ENCODE results near the gene AGAP1. TPM values are rescaled to one million over a fixed set of nuclear protein-coding genes. Genes with fewer than 3 reads are reported as not detected.

Gene AGAP1
- total and polyA plus RNA-seq, 2 donors (not counting 3 experiments of a cell fraction or from before 2014, with no cell fraction given), result 10.2 to 20.9 TPM

DNA sequence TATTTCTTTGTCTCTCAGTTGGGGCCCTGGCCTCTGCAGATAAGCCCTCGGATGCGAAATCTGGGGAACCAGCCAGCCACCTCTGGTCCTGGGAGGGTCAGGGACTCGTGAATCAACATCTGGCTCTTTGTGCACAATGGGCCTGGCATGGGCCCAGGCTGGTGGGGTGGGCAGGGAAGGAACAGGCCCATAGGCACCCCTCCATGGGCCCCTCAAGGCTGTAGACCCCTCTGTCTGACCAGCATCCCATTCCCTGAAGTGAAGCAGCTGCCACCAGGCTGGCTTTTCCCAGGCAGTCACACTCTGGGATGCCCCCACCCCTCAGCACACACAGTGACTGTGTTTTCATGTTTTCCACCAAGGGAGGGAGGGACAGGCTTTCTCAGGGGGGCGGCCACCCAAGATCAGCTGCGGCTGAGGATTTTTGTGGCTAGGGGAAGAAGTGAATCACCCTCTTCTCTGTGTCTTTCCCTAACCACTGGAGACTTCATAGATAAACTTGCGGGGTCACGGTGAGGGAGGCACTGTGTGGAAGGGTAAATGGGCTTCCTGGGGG lies 166.0 kb downstream of the AGAP1 start:
- Histone ChIP-seq H3K36me3 (ENCODE audit: control insufficient read depth in 2 of 2, extremely low read depth in 1 of 2, insufficient read depth in 2 of 2, low read length in 2 of 2) (no peaks in the 10 kb centered on the region), H3K27me3 (ENCODE audit: control insufficient read depth in 2 of 2, insufficient read depth in 2 of 2, low read length in 2 of 2) (peaks cover 2 to 8% of the 10 kb centered on the region in 2 experiments), H3K27ac (ENCODE audit: insufficient read depth, low read depth, low read length) (no peak overlapping the region), H3K79me2 (ENCODE audit: control insufficient read depth, insufficient read depth, low read length) (no peaks in the 10 kb centered on the region), H2AFZ (ENCODE audit: low read depth, low read length) (no peak overlapping the region), H4K20me1 (replicated peaks; ENCODE audit: control insufficient read depth, extremely low read depth, insufficient read depth, low read length) (peaks cover 3% of the 10 kb centered on the region), H3K9me3 (replicated peaks; ENCODE audit: control insufficient read depth, insufficient read depth, low read length) (no peaks in the 10 kb centered on the region), H3K4me1 (ENCODE audit: control insufficient read depth, extremely low read depth, insufficient read depth, low read length) (no peaks in the 10 kb centered on the region), H3K4me3 (replicated peaks in 1 of 3; ENCODE audit: insufficient read depth in 1 of 3, low read depth in 1 of 3, low read length in 3 of 3) (no peak overlapping the region), H3K4me2 (ENCODE audit: insufficient read depth, low read length) (no peak overlapping the region), H3K9ac (replicated peaks; ENCODE audit: extremely low read depth, insufficient read depth, low read length) (no peak overlapping the region), H3K9me1 (replicated peaks; ENCODE audit: control insufficient read depth, extremely low read depth, insufficient read depth, low read length) (peaks cover 2% of the 10 kb centered on the region)
- ChIA-PET POLR2A (no interaction called here), CTCF (no interaction called here)
- no peak for FAIRE-seq
- dilution Hi-C loops (cut with MboI; ENCODE audit: extremely low pct_ligation_motif_present, low sequenced_read_pairs), result no loop called here
- BruUV-seq (replicated peaks), result no TSS peak
- DNase-seq (ENCODE audit: low read depth, low spot score), result no peak
- intact Hi-C loops (cut with micrococcal nuclease), result no loop called here
- TF ChIP-seq POLR2A (IDR thresholded peaks at IDR 0.05; ENCODE audit: low read depth, low read length) (no peak), EZH2 (IDR thresholded peaks at IDR 0.05; ENCODE audit: borderline replicate concordance, low read depth, low read length, severe bottlenecking) (no peak), MYC (IDR thresholded peaks at IDR 0.05; ENCODE audit: low read depth, low read length) (no peak), FOS (IDR thresholded peaks at IDR 0.05; ENCODE audit: borderline replicate concordance, insufficient read depth, low read length) (no peak), JUN (IDR thresholded peaks at IDR 0.05; ENCODE audit: borderline replicate concordance, insufficient read depth, insufficient read length, low read depth) (no peak)
- TF ChIP-seq, protein P1, sequence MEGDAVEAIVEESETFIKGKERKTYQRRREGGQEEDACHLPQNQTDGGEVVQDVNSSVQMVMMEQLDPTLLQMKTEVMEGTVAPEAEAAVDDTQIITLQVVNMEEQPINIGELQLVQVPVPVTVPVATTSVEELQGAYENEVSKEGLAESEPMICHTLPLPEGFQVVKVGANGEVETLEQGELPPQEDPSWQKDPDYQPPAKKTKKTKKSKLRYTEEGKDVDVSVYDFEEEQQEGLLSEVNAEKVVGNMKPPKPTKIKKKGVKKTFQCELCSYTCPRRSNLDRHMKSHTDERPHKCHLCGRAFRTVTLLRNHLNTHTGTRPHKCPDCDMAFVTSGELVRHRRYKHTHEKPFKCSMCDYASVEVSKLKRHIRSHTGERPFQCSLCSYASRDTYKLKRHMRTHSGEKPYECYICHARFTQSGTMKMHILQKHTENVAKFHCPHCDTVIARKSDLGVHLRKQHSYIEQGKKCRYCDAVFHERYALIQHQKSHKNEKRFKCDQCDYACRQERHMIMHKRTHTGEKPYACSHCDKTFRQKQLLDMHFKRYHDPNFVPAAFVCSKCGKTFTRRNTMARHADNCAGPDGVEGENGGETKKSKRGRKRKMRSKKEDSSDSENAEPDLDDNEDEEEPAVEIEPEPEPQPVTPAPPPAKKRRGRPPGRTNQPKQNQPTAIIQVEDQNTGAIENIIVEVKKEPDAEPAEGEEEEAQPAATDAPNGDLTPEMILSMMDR (IDR thresholded peaks at IDR 0.05; ENCODE audit: extremely low read depth in 1 of 2, insufficient read depth in 1 of 2, low read depth in 1 of 2, low read length in 2 of 2), result no peak

All from endothelial cell of umbilical vein (primary cell).